A549 (cell line): ENCODE measurements around the gene SCUBE1. TPM values are rescaled to one million over a fixed set of nuclear protein-coding genes. Genes with fewer than 3 reads are reported as not detected.

Experiments
- ATAC-seq, 2 experiments: fragments of 200-7000 bp in 1 of 2; fragments of >200 bp in 1 of 2; cut with Nextera tagmentation in 1 of 2; cut with Tn5 transposase in 1 of 2; 3 replicates each; pipeline versions ENCODE4 v1.8.0 to v1.9.1; 2018 to 2020; ENCODE audit warnings: mild to moderate bottlenecking in 1 of 2, moderate library complexity in 1 of 2
- CTCF ChIA-PET: fragments of 300-600 bp; sonication (Branson Sonifier 250); formaldehyde crosslinking; extraction: SDS; loops from one replicate; lab custom pipeline; 2021; ENCODE audit warnings: antibody characterized with exemption, inconsistent platforms; lab: Yijun Ruan, JAX
- POLR2A ChIA-PET: fragments of 350-600 bp; formaldehyde crosslinking; extraction: SDS; loops from one replicate; lab custom pipeline; 2021; ENCODE audit warnings: antibody characterized with exemption, inconsistent platforms; lab: Yijun Ruan, JAX
- DNase-seq, 2 experiments: peaks; one replicate each; pipeline versions ENCODE4 v3.0.0 to v3.0.0-alpha.2; 2011 to 2016; ENCODE audit warnings: low read depth in 1 of 2, low spot score in 1 of 2
- FAIRE-seq: peaks from 2 replicates; lab custom pipeline; 2011; peaks lifted over from hg19 to GRCh38; lab: Jason Lieb, UNC
- H3K27ac ChIP-seq, 2 experiments: fragments of >200 bp; sonication (Bioruptor Twin); formaldehyde crosslinking; 3 replicates each; pipeline ENCODE4 v1.5.1; 2016 to 2017
- H3K4me1 ChIP-seq: fragments of >200 bp; sonication (Bioruptor Twin); formaldehyde crosslinking; 3 replicates; pipeline ENCODE4 v1.6.1; 2016
- H3K4me2 ChIP-seq: fragments of >200 bp; sonication (Bioruptor Twin); formaldehyde crosslinking; 3 replicates; pipeline ENCODE4 v1.6.1; 2016
- H3K4me3 ChIP-seq: fragments of >200 bp; sonication (Bioruptor Twin); formaldehyde crosslinking; 3 replicates; pipeline ENCODE4 v1.5.1; 2016
- H3K9me3 ChIP-seq: fragments of >200 bp; sonication (Bioruptor Twin); formaldehyde crosslinking; 3 replicates; pipeline ENCODE4 v1.6.1; 2016
- ATOH8 ChIP-seq: fragments of 250-450 bp; sonication (Bioruptor Pico); IDR thresholded peaks from 2 replicates; pipeline ENCODE4 v1.5.0; 2020; ENCODE audit warnings: low read depth, mild to moderate bottlenecking, moderate library complexity
- BCL3 ChIP-seq: fragments of >200 bp; sonication (Bioruptor Twin); formaldehyde crosslinking; IDR thresholded peaks from 3 replicates; pipeline ENCODE4 v1.6.1; 2016
- CBX8 ChIP-seq: fragments of 200-600 bp; sonication (generic); IDR thresholded peaks from 2 replicates; pipeline ENCODE4 v1.6.1; 2016
- CEBPB ChIP-seq, 2 experiments: fragments of >200 bp in 1 of 2; sonication (Bioruptor Twin) in 1 of 2; formaldehyde crosslinking in 1 of 2; IDR thresholded peaks; 2 replicates each; pipeline ENCODE4 v1.6.1; 2012 to 2016
- CHD2 ChIP-seq: fragments of 150-350 bp; IDR thresholded peaks from 2 replicates; pipeline ENCODE4 v1.6.1; 2014; ENCODE audit warnings: low read length; ENCODE audit not compliant: partially characterized antibody
- CHD4 ChIP-seq: fragments of 200-600 bp; sonication (generic); IDR thresholded peaks from 2 replicates; pipeline ENCODE4 v1.6.1; 2016; ENCODE audit warnings: antibody characterized with exemption, mild to moderate bottlenecking, borderline replicate concordance
- EHF ChIP-seq: fragments of 250-450 bp; sonication (Bioruptor Pico); IDR thresholded peaks from 2 replicates; pipeline ENCODE4 v1.5.0; 2020; ENCODE audit warnings: mild to moderate bottlenecking
- FOXS1 ChIP-seq: fragments of 250-450 bp; sonication (Bioruptor Pico); IDR thresholded peaks from 2 replicates; pipeline ENCODE4 v1.5.0; 2020; ENCODE audit warnings: mild to moderate bottlenecking, moderate library complexity
- HDAC2 ChIP-seq: fragments of 200-600 bp; sonication (generic); IDR thresholded peaks from 2 replicates; pipeline ENCODE4 v1.6.1; 2016
- HES2 ChIP-seq: fragments of >200 bp; sonication (Bioruptor Twin); formaldehyde crosslinking; IDR thresholded peaks from 2 replicates; pipeline ENCODE4 v1.6.1; 2016
- HEYL ChIP-seq: fragments of 250-450 bp; sonication (Bioruptor Pico); IDR thresholded peaks from 2 replicates; pipeline ENCODE4 v1.8.0; 2021; ENCODE audit warnings: mild to moderate bottlenecking, moderate library complexity
- HOXA7 ChIP-seq: fragments of 250-450 bp; sonication (Bioruptor Pico); IDR thresholded peaks from 2 replicates; pipeline ENCODE4 v1.5.0; 2020; ENCODE audit warnings: mild to moderate bottlenecking, moderate library complexity
- HOXB13 ChIP-seq: fragments of 250-450 bp; sonication (Bioruptor Pico); IDR thresholded peaks from 2 replicates; pipeline ENCODE4 v1.5.0; 2020; ENCODE audit warnings: low read depth, mild to moderate bottlenecking, moderate library complexity
- KDM1A ChIP-seq: fragments of 200-600 bp; sonication (generic); IDR thresholded peaks from 2 replicates; pipeline ENCODE4 v1.6.1; 2016; ENCODE audit warnings: low read depth, mild to moderate bottlenecking
- MAX ChIP-seq: IDR thresholded peaks from 2 replicates; pipeline ENCODE4 v1.6.1; 2012
- MYC ChIP-seq: IDR thresholded peaks from 2 replicates; pipeline ENCODE4 v1.6.1; 2012; ENCODE audit warnings: mild to moderate bottlenecking, inconsistent platforms, low read length, improper control_type of control experiment, borderline replicate concordance
- NPAS2 ChIP-seq: fragments of 250-450 bp; sonication (Bioruptor Pico); IDR thresholded peaks from 2 replicates; pipeline ENCODE4 v1.8.0; 2022; ENCODE audit warnings: mild to moderate bottlenecking, moderate library complexity, borderline replicate concordance
- PBX3 ChIP-seq: IDR thresholded peaks from 2 replicates; pipeline ENCODE4 v1.6.1; 2012
- POLR2AphosphoS2 ChIP-seq: conservative IDR thresholded peaks from 2 replicates; pipeline ENCODE4 v1.6.1; 2012; ENCODE audit warnings: low read length, improper control_type of control experiment, inconsistent platforms
- RAD21 ChIP-seq, 2 experiments: fragments of >200 bp in 1 of 2; sonication (Bioruptor Twin) in 1 of 2; formaldehyde crosslinking in 1 of 2; IDR thresholded peaks in 1 of 2; conservative IDR thresholded peaks in 1 of 2; 2 replicates in 1 of 2; 3 replicates in 1 of 2; pipeline ENCODE4 v1.6.1; 2012 to 2018; ENCODE audit warnings: inconsistent platforms in 1 of 2
- REST ChIP-seq: fragments of 200-600 bp; sonication (generic); IDR thresholded peaks from 2 replicates; pipeline ENCODE4 v1.6.1; 2016; ENCODE audit warnings: antibody characterized with exemption, mild to moderate bottlenecking, moderate library complexity
- RFX5 ChIP-seq: fragments of 450-650 bp; IDR thresholded peaks from 2 replicates; pipeline ENCODE4 v1.7.1; 2014; ENCODE audit warnings: antibody characterized with exemption, mild to moderate bottlenecking, moderate library complexity
- SREBF2 ChIP-seq: fragments of 450-650 bp; IDR thresholded peaks from 2 replicates; pipeline ENCODE4 v1.6.1; 2014; ENCODE audit warnings: mild to moderate bottlenecking, moderate library complexity
- USF2 ChIP-seq: fragments of 450-650 bp; IDR thresholded peaks from 2 replicates; pipeline ENCODE4 v1.6.1; 2014; ENCODE audit warnings: antibody characterized with exemption
- ZC3H11A ChIP-seq: fragments of 450-650 bp; IDR thresholded peaks from 2 replicates; pipeline ENCODE4 v1.6.1; 2014; ENCODE audit warnings: antibody characterized with exemption, mild to moderate bottlenecking
- ZFP36 ChIP-seq: fragments of 450-650 bp; IDR thresholded peaks from 2 replicates; pipeline ENCODE4 v1.6.1; 2014; ENCODE audit warnings: borderline replicate concordance; ENCODE audit not compliant: partially characterized antibody
- ZNF302 ChIP-seq: fragments of 250-450 bp; sonication (Bioruptor Pico); IDR thresholded peaks from 2 replicates; pipeline ENCODE4 v1.9.0; 2021; ENCODE audit warnings: inconsistent platforms, mild to moderate bottlenecking, moderate library complexity
- ZSCAN20 ChIP-seq: fragments of 250-450 bp; sonication (Bioruptor Pico); IDR thresholded peaks from 2 replicates; pipeline ENCODE4 v1.8.0; 2022; ENCODE audit warnings: mild to moderate bottlenecking, moderate library complexity
- WGBS: methylation state at CpG from one replicate; pipeline ENCODE4 v1.1.6; 2017; ENCODE audit errors: missing lambda C conversion rate; 5-methylcytosine and 5-hydroxymethylcytosine counted together
- polyA plus RNA-seq, 4 experiments: library from polyadenylated mRNA; depleted of rRNA in 3 of 4; stranded (reverse); fragments of >200 nt; fragmentation: RNase III in 1 of 4; extraction: RNeasy Plus Mini Kit Qiagen cat#74134 plus additional on column Dnase treatment in 1 of 4; gene quantifications; 2 replicates in 3 of 4; 3 replicates in 1 of 4; pipeline ENCODE4 v1.2.3, GENCODE V29; 2011 to 2017

Gene SCUBE1
- polyA plus RNA-seq, 2 of the 4 experiments (the other 2 are of a cell fraction), result 0.01 to 0.12 TPM

GRCh38 chr22:43156413-43156812, 186.8 kb downstream of the SCUBE1 start:
- POLR2A ChIA-PET, result no interaction called here

GRCh38 chr22:43155789-43156188, 187.4 kb downstream of the SCUBE1 start:
- DNase-seq, result no peak
- TF ChIP-seq ZNF302 (CRISPR knock-in tag) (no peak), HES2 (no peak), CEBPB (IDR thresholded peaks at IDR 0.05) (no peak), SREBF2 (no peak), MYC (no peak), HOXB13 (CRISPR knock-in tag) (no peak), HDAC2 (no peak), KDM1A (no peak), CHD2 (no peak), NPAS2 (no peak), REST (no peak), HOXA7 (CRISPR knock-in tag) (no peak), HEYL (no peak), USF2 (no peak), RAD21 (conservative IDR thresholded peaks at IDR 0.05 in 1 of 2, IDR thresholded peaks at IDR 0.05 in 1 of 2) (no peak), CBX8 (no peak), ZSCAN20 (CRISPR knock-in tag) (no peak), ZC3H11A (no peak), EHF (CRISPR knock-in tag) (no peak)
- ChIA-PET CTCF (interaction anchor here (1.2 kb wide), 1 partner anchor 288 kb away, joined by 4 read pairs; no protein-coding TSS in a partner anchor), POLR2A (no interaction called here)
- Histone ChIP-seq H3K4me3 (no peak overlapping the region), H3K9me3 (no peaks in the 10 kb centered on the region), H3K27ac (no peak overlapping the region), H3K4me2 (no peak overlapping the region), H3K4me1 (peaks cover 12% of the 10 kb centered on the region; the same call in 2 of the 3 replicates)
- WGBS, result 86% methylated on average over 4 of the region's 5 CpGs
- no peak for ATAC-seq
- FAIRE-seq, result no peak

More at GRCh38 chr22:43156413-43156812, 186.8 kb downstream of the SCUBE1 start:
- Histone ChIP-seq H3K9me3 (no peaks in the 10 kb centered on the region), H3K4me1 (peaks cover 10% of the 10 kb centered on the region; the same call in 2 of the 3 replicates), H3K27ac (no peak overlapping the region), H3K4me3 (no peak overlapping the region), H3K4me2 (no peak overlapping the region)
- CTCF ChIA-PET, result interaction anchor here (1.2 kb wide), 1 partner anchor 289 kb away, joined by 4 read pairs; no protein-coding TSS in a partner anchor
- 91% methylated on average over 10 of the region's 12 CpGs for WGBS
- FAIRE-seq (no peak), ATAC-seq (no peak), DNase-seq (no peak)
- TF ChIP-seq POLR2AphosphoS2 (no peak), FOXS1 (CRISPR knock-in tag) (no peak), BCL3 (no peak), RAD21 (conservative IDR thresholded peaks at IDR 0.05 in 1 of 2, IDR thresholded peaks at IDR 0.05 in 1 of 2) (no peak), RFX5 (no peak), ZFP36 (no peak), MAX (no peak), CHD4 (no peak), ATOH8 (CRISPR knock-in tag) (no peak), MYC (no peak), ZNF302 (CRISPR knock-in tag) (no peak), PBX3 (no peak)
